Stimulated activated CD4-positive, alpha-beta T cell treated with anti-CD3 and anti-CD28 coated beads, Interleukin-1b, Interleukin-23, amount 100 ng/mL, for 4 hours (primary cell): ENCODE data around the gene RERG.

Experiments
- DNase-seq, 2 donors: peaks; one replicate each; pipeline ENCODE4 v3.0.0-alpha.2; 2020; ENCODE audit warnings: low read depth in 2 of 2

The RERG gene

GRCh38 chr12:15186597-15186996, 34.6 kb downstream of the RERG start:
- no peak for DNase-seq

- DNase-seq, result no peak
Observed at GRCh38 chr12:15184484-15184883, 36.7 kb downstream of the RERG start.

- DNase-seq, result no peak
Observed at GRCh38 chr12:15183821-15184220, 37.4 kb downstream of the RERG start.

- DNase-seq, result no peak
Observed at GRCh38 chr12:15181017-15181683, 40.1 kb downstream of the RERG start.

- DNase-seq, result no peak
Observed at GRCh38 chr12:15180325-15180724, 40.9 kb downstream of the RERG start.

GRCh38 chr12:15179672-15180071, 41.5 kb downstream of the RERG start:
- DNase-seq, result no peak

- no peak for DNase-seq
Observed at GRCh38 chr12:15173142-15173541, 48.1 kb downstream of the RERG start.

GRCh38 chr12:15172060-15172822, 49.0 kb downstream of the RERG start:
- no peak for DNase-seq

- no peak for DNase-seq
Observed at GRCh38 chr12:15171012-15171655, 50.1 kb downstream of the RERG start.

GRCh38 chr12:15168026-15168678, 53.1 kb downstream of the RERG start:
- DNase-seq, result no peak

GRCh38 chr12:15165012-15165659, 56.1 kb downstream of the RERG start:
- no peak for DNase-seq

- DNase-seq, result no peak
Observed at GRCh38 chr12:15163030-15163976, 57.9 kb downstream of the RERG start.

- DNase-seq, result no peak
Observed at GRCh38 chr12:15158083-15158482, 63.1 kb downstream of the RERG start.

- DNase-seq, result no peak
Observed at GRCh38 chr12:15157269-15157671, 63.9 kb downstream of the RERG start.

GRCh38 chr12:15155271-15155670, 65.9 kb downstream of the RERG start:
- DNase-seq, result no peak

GRCh38 chr12:15154103-15154502, 67.1 kb downstream of the RERG start:
- DNase-seq, result no peak

- DNase-seq, result no peak
Observed at GRCh38 chr12:15152868-15153267, 68.3 kb downstream of the RERG start.

- no peak for DNase-seq
Observed at GRCh38 chr12:15152456-15152855, 68.8 kb downstream of the RERG start.

- no peak for DNase-seq
Observed at GRCh38 chr12:15151161-15152091, 69.8 kb downstream of the RERG start.

- DNase-seq, result no peak
Observed at GRCh38 chr12:15146585-15146984, 74.6 kb downstream of the RERG start.
